ENCODE measurements around the gene MIAT. TPM values are rescaled to one million over a fixed set of nuclear protein-coding genes. Genes with fewer than 3 reads are reported as not detected.

Gene MIAT
- total RNA-seq, 1 experiment from 2014 or later: 0.49 TPM

GRCh38 chr22:26718488-26718887 lies 61.1 kb downstream of the MIAT start:
- intact Hi-C loops (cut with micrococcal nuclease): no loop called here
- Mint-ChIP-seq H3K36me3 (ENCODE audit: insufficient read depth, unreplicated experiment) (peaks cover 13% of the 10 kb centered on the region), H3K27ac (ENCODE audit: low read depth, unreplicated experiment) (no peak overlapping the region), H3K4me1 (ENCODE audit: insufficient read depth, unreplicated experiment) (peaks cover 6% of the 10 kb centered on the region), H3K4me3 (ENCODE audit: unreplicated experiment) (no peak overlapping the region), H3K27me3 (ENCODE audit: insufficient read depth, unreplicated experiment) (no peaks in the 10 kb centered on the region), H3K9me3 (ENCODE audit: unreplicated experiment) (no peaks in the 10 kb centered on the region)
- no peak for DNase-seq (ENCODE audit: unreplicated experiment)
- no TSS peak for BruUV-seq (replicated peaks)
- TF ChIP-seq CTCF (IDR thresholded peaks at IDR 0.05; ENCODE audit: unreplicated experiment): no peak
- POLR2A ChIA-PET: interaction anchor here (0.7 kb wide), 1 partner anchor 9 kb away, joined by 4 read pairs; no protein-coding TSS in a partner anchor
- CTCF ChIA-PET: no interaction called here

- Mint-ChIP-seq H3K9me3 (ENCODE audit: unreplicated experiment) (no peaks in the 10 kb centered on the region), H3K36me3 (ENCODE audit: insufficient read depth, unreplicated experiment) (peaks cover 13% of the 10 kb centered on the region), H3K4me3 (ENCODE audit: unreplicated experiment) (no peak overlapping the region), H3K27me3 (ENCODE audit: insufficient read depth, unreplicated experiment) (no peaks in the 10 kb centered on the region), H3K27ac (ENCODE audit: low read depth, unreplicated experiment) (no peak overlapping the region), H3K4me1 (ENCODE audit: insufficient read depth, unreplicated experiment) (peaks cover 6% of the 10 kb centered on the region)
- peak; percentile 34 for DNase-seq (ENCODE audit: unreplicated experiment)
- TF ChIP-seq CTCF (IDR thresholded peaks at IDR 0.05; ENCODE audit: unreplicated experiment): no peak
- intact Hi-C loops (cut with micrococcal nuclease): no loop called here
- BruUV-seq (replicated peaks): no TSS peak
- ChIA-PET CTCF (interaction anchor here (0.7 kb wide), 1 partner anchor 45 kb away, joined by 3 read pairs; no protein-coding TSS in a partner anchor), POLR2A (no interaction called here)
These were observed 61.5 kb downstream of the MIAT start for GRCh38 chr22:26718905-26719304.

- intact Hi-C loops (cut with micrococcal nuclease): no loop called here
- no peaks in the 10 kb centered on the region for H3K27me3 Mint-ChIP-seq (ENCODE audit: insufficient read depth, unreplicated experiment)
- H3K27ac Mint-ChIP-seq (ENCODE audit: low read depth, unreplicated experiment): no peak overlapping the region
- POLR2A ChIA-PET: no interaction called here
- peaks cover 9% of the 10 kb centered on the region for H3K9me3 Mint-ChIP-seq (ENCODE audit: unreplicated experiment)
- H3K4me3 Mint-ChIP-seq (ENCODE audit: unreplicated experiment): no peak overlapping the region
- peaks cover 6% of the 10 kb centered on the region for H3K4me1 Mint-ChIP-seq (ENCODE audit: insufficient read depth, unreplicated experiment)
- peaks cover 13% of the 10 kb centered on the region for H3K36me3 Mint-ChIP-seq (ENCODE audit: insufficient read depth, unreplicated experiment)
- TF ChIP-seq CTCF (IDR thresholded peaks at IDR 0.05; ENCODE audit: unreplicated experiment): no peak
- peak; percentile 16 for DNase-seq (ENCODE audit: unreplicated experiment)
- BruUV-seq (replicated peaks): no TSS peak
- CTCF ChIA-PET: interaction anchor here (0.5 kb wide), 1 partner anchor 46 kb away, joined by 4 read pairs; no protein-coding TSS in a partner anchor
These were observed 64.8 kb downstream of the MIAT start for GRCh38 chr22:26722159-26722558.

GRCh38 chr22:26724414-26724813 lies 67.0 kb downstream of the MIAT start:
- Mint-ChIP-seq H3K27me3 (ENCODE audit: insufficient read depth, unreplicated experiment) (no peaks in the 10 kb centered on the region), H3K27ac (ENCODE audit: low read depth, unreplicated experiment) (no peak overlapping the region), H3K36me3 (ENCODE audit: insufficient read depth, unreplicated experiment) (peaks cover 13% of the 10 kb centered on the region), H3K4me3 (ENCODE audit: unreplicated experiment) (no peak overlapping the region), H3K9me3 (ENCODE audit: unreplicated experiment) (peaks cover 9% of the 10 kb centered on the region), H3K4me1 (ENCODE audit: insufficient read depth, unreplicated experiment) (no peaks in the 10 kb centered on the region)
- CTCF ChIA-PET: no interaction called here
- POLR2A ChIA-PET: no interaction called here
- no peak for DNase-seq (ENCODE audit: unreplicated experiment)
- intact Hi-C loops (cut with micrococcal nuclease): no loop called here
- BruUV-seq (replicated peaks): no TSS peak
- TF ChIP-seq CTCF (IDR thresholded peaks at IDR 0.05; ENCODE audit: unreplicated experiment): no peak

Measured in MCF 10A (cell line).